Heart left ventricle (tissue), 16 donors: ENCODE results near the gene DDX6. TPM values are rescaled to one million over a fixed set of nuclear protein-coding genes. Genes with fewer than 3 reads are reported as not detected.
A peak's percentile ranks its signal among the peaks of the same experiment; 100 is the strongest.

Source experiments
- ATAC-seq, 4 donors: fragments of 200-7000 bp; cut with Tn5 transposase; one replicate each; pipeline ENCODE4 v1.9.1; 2020 to 2022; ENCODE audit warnings: moderate library complexity in 4 of 4, mild to moderate bottlenecking in 3 of 4, moderate number of reproducible peaks in 1 of 4
- DNase-seq, 5 donors: peaks; one replicate each; pipeline ENCODE4 v3.0.0-alpha.2; 2020
- H3K27ac ChIP-seq, 12 donors: fragments of 200-600 bp; sonication (generic) in 4 of 12; one replicate each; pipeline versions ENCODE4 v1.5.0 to v1.8.0; 2016 to 2022; ENCODE audit warnings: mild to moderate bottlenecking in 2 of 12
- H3K27me3 ChIP-seq, 9 donors: fragments of 200-600 bp; sonication (generic) in 2 of 9; one replicate each; pipeline versions ENCODE4 v1.5.1 to v1.8.0; 2016 to 2022; ENCODE audit warnings: mild to moderate bottlenecking in 3 of 9
- H3K36me3 ChIP-seq, 9 donors: fragments of 200-600 bp; sonication (generic) in 2 of 9; one replicate each; pipeline versions ENCODE4 v1.5.0 to v1.8.0; 2018 to 2022; ENCODE audit warnings: mild to moderate bottlenecking in 2 of 9
- H3K4me1 ChIP-seq, 12 donors: fragments of 200-600 bp; sonication (generic) in 4 of 12; one replicate each; pipeline versions ENCODE4 v1.5.0 to v1.8.0; 2016 to 2022; ENCODE audit warnings: mild to moderate bottlenecking in 3 of 12
- H3K4me3 ChIP-seq, 12 donors: fragments of 200-600 bp; sonication (generic) in 4 of 12; one replicate each; pipeline versions ENCODE4 v1.5.0 to v1.8.0; 2017 to 2022; ENCODE audit warnings: mild to moderate bottlenecking in 9 of 12, moderate library complexity in 4 of 12
- H3K9me3 ChIP-seq, 12 donors: fragments of 200-600 bp; sonication (generic) in 4 of 12; one replicate each; pipeline versions ENCODE4 v1.5.0 to v1.8.0; 2016 to 2022; ENCODE audit warnings: mild to moderate bottlenecking in 1 of 12
- CTCF ChIP-seq, 12 donors: fragments of 200-600 bp; sonication (generic) in 4 of 12; IDR thresholded peaks; one replicate each; pipeline versions ENCODE4 v1.5.0 to v1.8.0; 2018 to 2022; ENCODE audit warnings: antibody characterized with exemption in 12 of 12, mild to moderate bottlenecking in 5 of 12
- POLR2A ChIP-seq, 2 donors: fragments of 450-650 bp; IDR thresholded peaks; one replicate each; pipeline ENCODE4 v1.6.1; 2017; ENCODE audit warnings: antibody characterized with exemption in 2 of 2, mild to moderate bottlenecking in 2 of 2, moderate library complexity in 2 of 2
- WGBS, 4 donors: extraction: QIAGEN DNeasy Blood & Tissue Kit in 2 of 4; methylation state at CpG; one replicate each; pipeline versions ENCODE4 v1.1.5 to v1.1.7; 2013 to 2018; 5-methylcytosine and 5-hydroxymethylcytosine counted together
- intact Hi-C, 10 donors: fragments of 100-400 bp; cut with DNase I; formaldehyde crosslinking; loops; one replicate each; pipeline versions ENCODE4 v1.11.1 to v1.14.2; 2022
- polyA plus RNA-seq, 2 donors: library from polyadenylated mRNA; stranded (reverse); fragments of 200-250 nt; gene quantifications; one replicate each; pipeline ENCODE4 v1.2.3, GENCODE V29; 2013
- total RNA-seq, 9 donors: library from RNA; depleted of rRNA in 2 of 9; stranded (reverse); fragments of >200 nt in 2 of 9; fragmentation: NEBNext Ultra II Directional in 3 of 9; extraction: Animal tissue kit (Norgen Biotek cat#: 25700) in 3 of 9; gene quantifications; one replicate each; pipeline versions ENCODE4 v1.1.0 to v1.2.4, GENCODE V29; 2016 to 2023
- donor health status: ischemic (EF 13 %, LVEDD 7.1; RV severe dilation, severe dysfunction).
- donor health status: healthy with polysubstance abuse.
- donor health status: DM: no; HTN: yes; CAD: no.
- donor health status: DM: no; HTN: no; CAD: no.
- donor health status: ischemic (EF 25% LVEDD 6.9; RV normal size, moderate dysfunction).
- donor health status: ischemic (EF 25% LVEDD 5.7; RV mildly dilated, moderate dysfunction).
- donor health status: healthy.
- donor health status: DM: yes; HTN: yes; CAD: no.
- donor health status: ischemic (EF 35%, LVEDD 5.7; RV mildly dilated, moderate dysfunction).
- donor health status: nonischemic (EF 11% LVEDD 7.7; RV severe dilation, severe dysfunction).
- donor health status: DM: yes; HTN: yes; CAD: no.
- donor health status: PGD.
- donor health status: ischemic (EF 29% LVEDD 5.4; RV normal size, mild dysfunction).
- donor health status: nonischemic (EF 23%, LVEDD 6.1; RV moderate dilation, normal function).

Gene DDX6
- total and polyA plus RNA-seq, 11 donors = 29.4 to 166 (median 110) TPM

- WGBS, 4 donors = 78 to 88% (median 85%) methylated on average over 7 of the region's 7 CpGs
- no peaks in the 10 kb centered on the region for H3K27me3 ChIP-seq
- no peak overlapping the region for H3K4me3 ChIP-seq
- H3K27ac ChIP-seq = peak overlapping the region in 4 of 12 donors; percentile 40 to 82 (median 71)
- H3K36me3 ChIP-seq = no peaks in the 10 kb centered on the region
- DNase-seq (no peak), ATAC-seq (no peak)
- H3K9me3 ChIP-seq = no peaks in the 10 kb centered on the region
- intact Hi-C loops = no loop called here
- no peak for TF ChIP-seq CTCF (IDR thresholded peaks at IDR 0.05)
- no peak for TF ChIP-seq POLR2A (IDR thresholded peaks at IDR 0.05)
- peaks cover 0 to 6% (median 0%) of the 10 kb centered on the region in 12 donors for H3K4me1 ChIP-seq
Measured at GRCh38 chr11:118819334-118820024, 28.5 kb upstream of the DDX6 start.

- 93 to 96% (median 94%) methylated on average over 4 of the region's 4 CpGs for WGBS, 4 donors
- intact Hi-C loops = no loop called here
Measured at GRCh38 chr11:118818130-118818529, 27.2 kb upstream of the DDX6 start.

GRCh38 chr11:118813551-118813950 lies 22.6 kb upstream of the DDX6 start:
- no peaks in the 10 kb centered on the region for H3K36me3 ChIP-seq
- 57 to 78% (median 69%) methylated on average over 1 of the region's 1 CpG for WGBS, 4 donors
- H3K4me3 ChIP-seq = no peak overlapping the region
- intact Hi-C loops = no loop called here
- no peak for ATAC-seq
- DNase-seq = no peak
- TF ChIP-seq CTCF (IDR thresholded peaks at IDR 0.05) = no peak
- no peak for TF ChIP-seq POLR2A (IDR thresholded peaks at IDR 0.05)
- no peak overlapping the region for H3K27ac ChIP-seq
- no peaks in the 10 kb centered on the region for H3K4me1 ChIP-seq
- H3K27me3 ChIP-seq = no peaks in the 10 kb centered on the region
- H3K9me3 ChIP-seq = no peaks in the 10 kb centered on the region

More at GRCh38 chr11:118818130-118818529, 27.2 kb upstream of the DDX6 start:
- TF ChIP-seq POLR2A (IDR thresholded peaks at IDR 0.05) = no peak
- no peak for TF ChIP-seq CTCF (IDR thresholded peaks at IDR 0.05)
- Histone ChIP-seq H3K4me3 (no peak overlapping the region), H3K27ac (no peak overlapping the region), H3K36me3 (no peaks in the 10 kb centered on the region), H3K4me1 (peaks cover 0 to 6% (median 0%) of the 10 kb centered on the region in 12 donors), H3K9me3 (no peaks in the 10 kb centered on the region), H3K27me3 (no peaks in the 10 kb centered on the region)
- no peak for DNase-seq
- no peak for ATAC-seq

GRCh38 chr11:118812485-118812884 lies 21.5 kb upstream of the DDX6 start:
- TF ChIP-seq CTCF (IDR thresholded peaks at IDR 0.05) (no peak), POLR2A (IDR thresholded peaks at IDR 0.05) (no peak)
- no peaks in the 10 kb centered on the region for H3K9me3 ChIP-seq
- H3K36me3 ChIP-seq = no peaks in the 10 kb centered on the region
- H3K27me3 ChIP-seq = no peaks in the 10 kb centered on the region
- H3K4me3 ChIP-seq = no peak overlapping the region
- no peak overlapping the region for H3K27ac ChIP-seq
- intact Hi-C loops = no loop called here
- ATAC-seq = no peak
- no peak for DNase-seq
- no peaks in the 10 kb centered on the region for H3K4me1 ChIP-seq
- 11 to 55% (median 51%) methylated on average over 3 to 5 of the region's 5 CpGs for WGBS, 4 donors
